ENCODE data around the gene PLA2G12B.
"Not testable (repeated sequence)": the region's sequence is repeated elsewhere in the genome, so short reads cannot be mapped to it uniquely, and the experiment has no call there.

PLA2G12B gene

GRCh38 chr10:72954596-72955554 is at the start of gene PLA2G12B:
Gene PLA2G12B (minus strand): TSS chr10:72954806. CDS start chr10:72954685, 121 bp downstream.
- Mint-ChIP-seq H3K4me3 (no peak within 1 kb of the TSS), H3K27me3 (peaks cover 5% of the 10 kb centered on the region), H3K9me3 (no peaks in the 10 kb centered on the region), H3K4me1 (ENCODE audit: low read depth) (no peaks in the 10 kb centered on the region), H3K27ac (no peak within 1 kb of the TSS), H3K36me3 (ENCODE audit: low read depth) (no peaks in the 10 kb centered on the region)
- intact Hi-C loops (cut with micrococcal nuclease), result no loop called here

- Mint-ChIP-seq H3K27me3 (no peaks in the 10 kb centered on the region), H3K4me3 (no peak overlapping the region), H3K9me3 (no peaks in the 10 kb centered on the region), H3K36me3 (ENCODE audit: low read depth) (peaks cover 83% of the 10 kb centered on the region), H3K4me1 (ENCODE audit: low read depth) (no peaks in the 10 kb centered on the region), H3K27ac (no peak overlapping the region)
- intact Hi-C loops (cut with micrococcal nuclease), result no loop called here
Measured at GRCh38 chr10:73003822-73004221, 49.2 kb upstream of the PLA2G12B start.

GRCh38 chr10:73000973-73001372 is 46.4 kb upstream of the PLA2G12B start:
- H3K4me3 Mint-ChIP-seq, result no peak overlapping the region
- no peak overlapping the region for H3K27ac Mint-ChIP-seq
- no peaks in the 10 kb centered on the region for H3K4me1 Mint-ChIP-seq (ENCODE audit: low read depth)
- no peaks in the 10 kb centered on the region for H3K9me3 Mint-ChIP-seq
- no peaks in the 10 kb centered on the region for H3K27me3 Mint-ChIP-seq
- H3K36me3 Mint-ChIP-seq (ENCODE audit: low read depth), result peaks cover 64% of the 10 kb centered on the region
- intact Hi-C loops (cut with micrococcal nuclease), result no loop called here

GRCh38 chr10:72997099-72997498 is 42.5 kb upstream of the PLA2G12B start:
- no peak overlapping the region for H3K27ac Mint-ChIP-seq
- H3K36me3 Mint-ChIP-seq (ENCODE audit: low read depth), result peaks cover 54% of the 10 kb centered on the region
- intact Hi-C loops (cut with micrococcal nuclease), result no loop called here
- no peaks in the 10 kb centered on the region for H3K4me1 Mint-ChIP-seq (ENCODE audit: low read depth)
- H3K27me3 Mint-ChIP-seq, result no peaks in the 10 kb centered on the region
- no peak overlapping the region for H3K4me3 Mint-ChIP-seq
- no peaks in the 10 kb centered on the region for H3K9me3 Mint-ChIP-seq

GRCh38 chr10:72995459-72995858 is 40.9 kb upstream of the PLA2G12B start:
- H3K4me1 Mint-ChIP-seq (ENCODE audit: low read depth); H3K27me3 Mint-ChIP-seq; H3K9me3 Mint-ChIP-seq; H3K4me3 Mint-ChIP-seq; intact Hi-C loops (cut with micrococcal nuclease); H3K27ac Mint-ChIP-seq: not testable (repeated sequence)
- H3K36me3 Mint-ChIP-seq (ENCODE audit: low read depth), result peaks cover 54% of the 10 kb centered on the region

- H3K36me3 Mint-ChIP-seq (ENCODE audit: low read depth), result peaks cover 48% of the 10 kb centered on the region
- not testable (repeated sequence) for H3K4me3 Mint-ChIP-seq, H3K27ac Mint-ChIP-seq
Measured at GRCh38 chr10:72989771-72990170, 35.2 kb upstream of the PLA2G12B start.

GRCh38 chr10:72984618-72985017 is 30.0 kb upstream of the PLA2G12B start:
- not testable (repeated sequence) for H3K4me1 Mint-ChIP-seq (ENCODE audit: low read depth)

More at GRCh38 chr10:72989771-72990170, 35.2 kb upstream of the PLA2G12B start:
- intact Hi-C loops (cut with micrococcal nuclease); H3K4me1 Mint-ChIP-seq (ENCODE audit: low read depth); H3K27me3 Mint-ChIP-seq; H3K9me3 Mint-ChIP-seq: not testable (repeated sequence)

GRCh38 chr10:72981882-72982529 is 27.4 kb upstream of the PLA2G12B start:
- no peaks in the 10 kb centered on the region for H3K36me3 Mint-ChIP-seq (ENCODE audit: low read depth)
- no peaks in the 10 kb centered on the region for H3K4me1 Mint-ChIP-seq (ENCODE audit: low read depth)
- intact Hi-C loops (cut with micrococcal nuclease), result no loop called here
- H3K4me3 Mint-ChIP-seq, result no peak overlapping the region
- H3K27ac Mint-ChIP-seq, result no peak overlapping the region
- peaks cover 58% of the 10 kb centered on the region for H3K9me3 Mint-ChIP-seq
- peaks cover 2% of the 10 kb centered on the region for H3K27me3 Mint-ChIP-seq

More at GRCh38 chr10:72984618-72985017, 30.0 kb upstream of the PLA2G12B start:
- H3K9me3 Mint-ChIP-seq, result peaks cover 32% of the 10 kb centered on the region
- H3K36me3 Mint-ChIP-seq (ENCODE audit: low read depth); intact Hi-C loops (cut with micrococcal nuclease); H3K27ac Mint-ChIP-seq; H3K27me3 Mint-ChIP-seq; H3K4me3 Mint-ChIP-seq: not testable (repeated sequence)

- Mint-ChIP-seq H3K27me3 (peaks cover 2% of the 10 kb centered on the region), H3K4me3 (no peak overlapping the region)
Measured at GRCh38 chr10:72981028-72981881, 26.6 kb upstream of the PLA2G12B start.

GRCh38 chr10:72980348-72980747 is 25.7 kb upstream of the PLA2G12B start:
- H3K36me3 Mint-ChIP-seq (ENCODE audit: low read depth), result no peaks in the 10 kb centered on the region
- no peak overlapping the region for H3K27ac Mint-ChIP-seq
- H3K27me3 Mint-ChIP-seq, result peaks cover 3% of the 10 kb centered on the region
- no peaks in the 10 kb centered on the region for H3K4me1 Mint-ChIP-seq (ENCODE audit: low read depth)
- intact Hi-C loops (cut with micrococcal nuclease), result no loop called here
- peaks cover 74% of the 10 kb centered on the region for H3K9me3 Mint-ChIP-seq
- H3K4me3 Mint-ChIP-seq, result no peak overlapping the region

More at GRCh38 chr10:72981028-72981881, 26.6 kb upstream of the PLA2G12B start:
- no peaks in the 10 kb centered on the region for H3K4me1 Mint-ChIP-seq (ENCODE audit: low read depth)
- H3K36me3 Mint-ChIP-seq (ENCODE audit: low read depth), result no peaks in the 10 kb centered on the region
- peaks cover 65% of the 10 kb centered on the region for H3K9me3 Mint-ChIP-seq
- intact Hi-C loops (cut with micrococcal nuclease), result no loop called here
- H3K27ac Mint-ChIP-seq, result no peak overlapping the region

- Mint-ChIP-seq H3K9me3 (peaks cover 81% of the 10 kb centered on the region), H3K4me1 (ENCODE audit: low read depth) (no peaks in the 10 kb centered on the region), H3K36me3 (ENCODE audit: low read depth) (no peaks in the 10 kb centered on the region), H3K4me3 (no peak overlapping the region), H3K27me3 (peaks cover 3% of the 10 kb centered on the region), H3K27ac (no peak overlapping the region)
- intact Hi-C loops (cut with micrococcal nuclease), result no loop called here
Measured at GRCh38 chr10:72979709-72980108, 25.1 kb upstream of the PLA2G12B start.

- H3K27ac Mint-ChIP-seq, result no peak overlapping the region
- no peaks in the 10 kb centered on the region for H3K36me3 Mint-ChIP-seq (ENCODE audit: low read depth)
- H3K9me3 Mint-ChIP-seq, result peaks cover 72% of the 10 kb centered on the region
- intact Hi-C loops (cut with micrococcal nuclease), result no loop called here
- H3K27me3 Mint-ChIP-seq, result peaks cover 5% of the 10 kb centered on the region
- no peak overlapping the region for H3K4me3 Mint-ChIP-seq
- H3K4me1 Mint-ChIP-seq (ENCODE audit: low read depth), result no peaks in the 10 kb centered on the region
Measured at GRCh38 chr10:72976886-72977285, 22.3 kb upstream of the PLA2G12B start.

- Mint-ChIP-seq H3K9me3 (no peaks in the 10 kb centered on the region), H3K36me3 (ENCODE audit: low read depth) (no peaks in the 10 kb centered on the region), H3K27ac (no peak overlapping the region), H3K27me3 (peaks cover 7% of the 10 kb centered on the region), H3K4me3 (no peak overlapping the region), H3K4me1 (ENCODE audit: low read depth) (no peaks in the 10 kb centered on the region)
- intact Hi-C loops (cut with micrococcal nuclease), result no loop called here
Measured at GRCh38 chr10:72956001-72956400, 1.4 kb upstream of the PLA2G12B start.

GRCh38 chr10:72954230-72954595 is 393 bp downstream of the PLA2G12B start:
- intact Hi-C loops (cut with micrococcal nuclease), result no loop called here
- H3K4me3 Mint-ChIP-seq, result no peak overlapping the region

More at GRCh38 chr10:72954230-72954595, 393 bp downstream of the PLA2G12B start:
- no peaks in the 10 kb centered on the region for H3K4me1 Mint-ChIP-seq (ENCODE audit: low read depth)
- H3K36me3 Mint-ChIP-seq (ENCODE audit: low read depth), result no peaks in the 10 kb centered on the region
- H3K27me3 Mint-ChIP-seq, result peaks cover 5% of the 10 kb centered on the region
- no peaks in the 10 kb centered on the region for H3K9me3 Mint-ChIP-seq
- H3K27ac Mint-ChIP-seq, result no peak overlapping the region
